HG03103 (cell line): ENCODE measurements around the gene RBM11.
"Not testable (repeated sequence)": the region's sequence is repeated elsewhere in the genome, so short reads cannot be mapped to it uniquely, and the experiment has no call there.

ENCODE experiments used
- ATAC-seq: cut with Tn5 transposase; IDR thresholded peaks from one replicate; pipeline ENCODE4 v1.9.1; 2021; ENCODE audit warnings: low read depth; ENCODE audit not compliant: unreplicated experiment

Gene RBM11, protein sequence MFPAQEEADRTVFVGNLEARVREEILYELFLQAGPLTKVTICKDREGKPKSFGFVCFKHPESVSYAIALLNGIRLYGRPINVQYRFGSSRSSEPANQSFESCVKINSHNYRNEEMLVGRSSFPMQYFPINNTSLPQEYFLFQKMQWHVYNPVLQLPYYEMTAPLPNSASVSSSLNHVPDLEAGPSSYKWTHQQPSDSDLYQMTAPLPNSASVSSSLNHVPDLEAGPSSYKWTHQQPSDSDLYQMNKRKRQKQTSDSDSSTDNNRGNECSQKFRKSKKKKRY

GRCh38 chr21:14215971-14216641 is at the start of gene RBM11:
Gene RBM11, plus strand, starts transcription at chr21:14216157. Its CDS starts 30 bp downstream, at chr21:14216187.
- peak; percentile 98 for ATAC-seq

GRCh38 chr21:14166463-14167223 is 49.3 kb upstream of the RBM11 start:
- ATAC-seq = not testable (repeated sequence)

DNA sequence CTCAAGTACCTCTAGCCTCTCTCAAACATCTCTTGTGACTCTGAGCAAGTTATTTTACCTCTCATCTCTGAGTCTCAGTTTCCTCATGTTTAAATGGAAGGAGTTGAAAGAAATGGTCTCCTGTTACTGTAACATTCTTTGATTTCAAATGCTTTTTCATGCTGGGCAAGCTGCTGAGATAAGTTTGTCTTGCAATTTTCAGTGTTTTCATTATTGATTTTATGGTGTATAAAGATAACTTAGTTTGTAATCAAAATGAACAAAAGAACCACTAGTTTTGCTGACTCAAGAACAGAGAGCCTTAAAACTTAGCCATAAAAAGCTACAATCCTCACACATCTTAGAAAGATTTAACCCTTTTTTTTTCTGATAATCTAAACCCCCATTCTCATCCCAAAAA is 9.7 kb upstream of the RBM11 start:
- no peak for ATAC-seq

GRCh38 chr21:14210738-14211137 is 5.2 kb upstream of the RBM11 start, which contains the start of gene LIPI:
Gene LIPI, minus strand, starts transcription at chr21:14210955. Its CDS starts 110 bp downstream, at chr21:14210845.
- no peak for ATAC-seq

DNA sequence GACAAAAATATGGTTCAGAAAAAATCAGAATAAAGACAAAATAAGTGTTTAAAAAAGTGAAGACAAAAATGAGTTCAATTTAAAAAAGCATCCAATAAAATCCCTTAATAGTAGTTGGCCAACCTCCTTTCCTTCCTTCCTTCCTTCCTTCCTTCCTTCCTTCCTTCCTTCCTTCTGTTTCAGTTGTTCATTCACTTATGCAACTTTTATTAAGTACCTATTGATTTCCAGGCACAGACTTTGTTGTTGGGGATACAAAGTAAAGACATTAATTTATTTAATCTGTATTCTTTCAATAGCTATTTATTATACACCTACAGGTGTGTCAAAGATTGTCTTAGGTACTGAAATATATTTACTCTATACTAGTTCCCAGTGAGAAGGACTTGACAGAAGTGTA is 2.8 kb upstream of the RBM11 start:
- no peak for ATAC-seq

- no peak for ATAC-seq
These were observed 7.4 kb downstream of the RBM11 start for GRCh38 chr21:14223365-14223764.

DNA sequence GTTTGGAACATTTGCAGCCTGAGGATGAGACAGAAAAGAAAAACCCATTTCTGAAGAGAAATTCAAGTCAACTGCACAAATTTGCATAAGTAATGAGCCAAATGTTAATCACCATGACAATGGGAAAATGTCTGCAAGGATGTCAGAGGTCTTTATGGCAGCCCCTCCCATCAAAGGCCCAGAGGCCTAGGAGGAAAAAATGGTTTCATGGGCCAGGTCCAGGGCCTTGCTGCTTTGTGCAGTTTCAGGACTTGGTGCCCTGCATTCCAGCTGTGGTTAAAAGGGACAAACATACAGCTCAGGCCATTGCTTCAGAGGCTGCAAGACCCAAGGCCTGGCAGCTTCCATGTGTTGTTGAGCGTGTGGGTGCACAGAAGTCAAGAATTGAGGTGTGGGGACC is 13.4 kb downstream of the RBM11 start:
- no peak for ATAC-seq

DNA sequence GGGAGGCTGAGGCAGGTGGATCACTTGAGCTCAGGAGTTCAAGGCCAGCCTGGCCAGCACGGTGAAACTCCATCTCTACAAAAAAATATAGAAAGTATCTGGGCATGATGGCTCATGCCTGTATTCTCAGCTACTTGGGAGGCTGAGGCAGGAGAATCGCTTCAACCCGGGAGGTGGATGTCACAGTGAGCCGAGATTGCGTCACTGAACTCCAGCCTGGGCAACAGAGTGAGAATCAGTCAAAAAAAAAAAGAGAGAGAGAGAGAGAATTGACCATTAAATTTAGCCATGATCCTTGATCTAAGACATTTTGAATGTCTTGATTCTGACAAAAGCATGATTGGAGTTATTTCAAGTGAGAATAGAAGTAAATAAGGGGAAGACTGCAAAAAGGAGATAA is 19.1 kb downstream of the RBM11 start:
- no peak for ATAC-seq

DNA sequence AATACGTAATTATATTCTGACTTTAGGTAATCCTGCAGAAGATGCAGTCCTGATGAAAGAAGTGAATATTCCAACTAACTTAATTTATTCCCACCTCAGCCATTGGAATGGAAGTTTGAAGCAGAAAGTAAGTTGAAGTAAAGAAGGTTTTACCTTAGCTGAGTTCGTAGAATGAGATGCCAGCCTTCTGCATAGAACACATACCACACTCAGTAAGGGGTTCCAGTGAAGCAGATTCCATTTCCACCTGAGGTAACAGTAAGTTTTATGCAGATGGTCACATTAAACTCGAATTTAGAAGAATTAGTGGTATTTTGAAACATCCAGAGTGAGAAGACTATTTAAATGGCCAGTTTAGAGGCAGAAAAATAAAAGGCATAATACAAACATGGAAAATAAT is 20.2 kb downstream of the RBM11 start:
- no peak for ATAC-seq

DNA sequence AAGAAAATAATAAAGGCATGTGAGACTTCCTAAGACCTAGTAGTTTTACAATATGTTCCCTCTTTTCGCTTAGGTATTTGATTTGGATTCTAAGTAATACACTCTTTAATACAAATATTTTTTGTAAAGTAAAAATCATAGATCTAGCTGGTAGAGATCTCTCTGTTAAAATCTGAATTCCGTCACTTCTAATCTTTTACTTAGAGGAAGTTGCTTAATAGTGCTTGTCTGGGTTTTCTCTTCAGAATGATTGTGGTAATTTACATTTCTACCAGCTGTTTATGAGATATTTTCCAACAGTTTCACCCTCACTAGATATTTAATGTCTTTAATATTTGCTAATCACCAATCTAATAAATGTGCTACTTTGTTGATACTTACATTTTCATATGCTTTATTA is 23.3 kb downstream of the RBM11 start:
- ATAC-seq = no peak

GRCh38 chr21:14241297-14241696 is 25.3 kb downstream of the RBM11 start:
- no peak for ATAC-seq

DNA sequence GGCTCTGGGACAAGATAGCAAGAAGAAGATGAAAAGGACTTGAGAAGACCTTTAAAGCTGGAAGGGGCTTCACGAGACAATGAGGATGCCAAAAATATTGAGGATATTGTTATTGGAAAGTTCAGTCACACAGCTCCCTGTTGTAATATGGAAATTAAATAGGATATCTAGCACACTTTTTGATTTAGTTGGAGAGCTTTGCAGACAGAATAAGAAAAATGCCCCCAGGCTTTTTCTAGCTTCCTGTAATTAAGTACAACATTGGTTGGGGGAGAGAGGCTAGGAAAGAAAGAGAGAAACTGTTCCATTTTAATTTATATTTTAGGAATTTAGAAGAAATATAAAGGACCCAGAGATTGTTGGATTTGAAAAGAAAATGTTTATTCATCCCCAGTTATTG is 27.5 kb downstream of the RBM11 start:
- ATAC-seq = no peak

DNA sequence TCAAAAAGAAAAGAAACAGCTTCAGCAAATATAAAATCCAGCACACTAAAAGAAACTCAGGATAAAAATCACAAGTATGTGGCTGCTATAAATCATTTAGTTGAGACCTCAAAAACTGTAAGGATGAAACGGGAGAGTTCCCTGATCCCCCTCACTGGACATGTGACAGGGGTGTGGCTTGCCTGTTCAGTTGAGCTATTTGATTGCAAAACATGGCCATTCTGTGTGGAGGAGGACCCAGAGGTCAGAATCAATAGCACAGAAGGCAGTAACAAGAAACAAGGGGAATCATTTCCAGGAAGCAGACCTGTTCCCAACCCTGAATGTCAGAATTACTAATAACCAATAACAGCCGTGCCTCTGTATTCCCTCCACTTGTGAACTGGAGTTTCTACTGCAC is 27.9 kb downstream of the RBM11 start:
- ATAC-seq = no peak

GRCh38 chr21:14244911-14245310 is 29.0 kb downstream of the RBM11 start:
- ATAC-seq = no peak

DNA sequence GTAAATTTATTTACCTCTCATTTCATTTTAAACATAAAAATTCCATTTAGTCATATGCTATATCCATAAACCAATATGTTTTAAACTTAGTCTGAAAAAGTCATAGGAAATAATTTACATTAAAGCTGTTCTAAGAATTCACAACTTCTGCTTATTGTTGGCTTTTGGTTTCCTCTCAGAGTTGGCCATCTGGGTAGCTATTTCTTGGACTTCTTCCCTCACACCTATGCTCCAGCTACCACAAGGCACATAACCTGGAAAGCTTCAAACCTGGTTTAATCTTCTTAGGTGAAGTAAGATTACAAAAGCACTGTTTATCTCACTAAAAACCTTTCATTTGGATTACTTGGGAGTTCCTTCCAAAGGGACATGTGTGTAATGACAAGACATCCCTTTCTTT is 29.8 kb downstream of the RBM11 start:
- ATAC-seq = no peak

DNA sequence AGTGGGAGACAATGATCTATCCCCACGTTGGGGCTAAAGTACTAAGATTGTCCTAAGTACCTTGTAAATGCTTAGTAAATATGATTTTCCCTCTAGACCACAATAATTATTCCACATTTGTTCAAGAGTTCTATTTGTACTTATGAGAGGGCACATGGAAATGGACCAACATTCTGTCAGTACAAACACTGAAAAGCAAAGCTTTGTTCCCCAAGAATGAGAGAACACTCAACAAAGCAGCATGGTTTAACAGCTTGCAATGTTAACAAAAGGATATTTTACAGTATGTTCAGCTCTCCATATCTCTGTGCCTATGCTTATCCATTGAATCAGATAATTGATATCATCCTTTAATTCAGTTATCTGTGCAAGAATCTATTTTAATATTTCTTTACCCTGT is 35.4 kb downstream of the RBM11 start:
- ATAC-seq = no peak

DNA sequence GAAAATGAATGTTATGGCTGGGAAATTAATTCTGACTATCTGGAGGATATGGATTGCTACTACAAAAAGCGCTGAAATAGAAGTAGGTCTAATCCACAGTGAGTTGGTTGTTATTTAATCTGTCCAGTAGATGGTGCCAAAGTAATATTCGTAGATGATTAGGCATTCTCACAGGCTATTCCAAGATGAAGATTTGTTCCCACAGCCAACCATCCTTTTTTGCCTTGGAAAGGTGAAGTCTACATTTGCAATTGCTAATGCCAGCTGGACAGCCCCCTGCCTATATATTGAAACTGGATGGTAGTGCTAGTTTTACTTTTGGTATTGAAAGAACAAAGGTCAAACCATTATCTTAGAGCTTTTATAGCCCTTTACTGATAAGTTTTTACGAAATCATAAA is 43.8 kb downstream of the RBM11 start:
- ATAC-seq = peak; percentile 79

DNA sequence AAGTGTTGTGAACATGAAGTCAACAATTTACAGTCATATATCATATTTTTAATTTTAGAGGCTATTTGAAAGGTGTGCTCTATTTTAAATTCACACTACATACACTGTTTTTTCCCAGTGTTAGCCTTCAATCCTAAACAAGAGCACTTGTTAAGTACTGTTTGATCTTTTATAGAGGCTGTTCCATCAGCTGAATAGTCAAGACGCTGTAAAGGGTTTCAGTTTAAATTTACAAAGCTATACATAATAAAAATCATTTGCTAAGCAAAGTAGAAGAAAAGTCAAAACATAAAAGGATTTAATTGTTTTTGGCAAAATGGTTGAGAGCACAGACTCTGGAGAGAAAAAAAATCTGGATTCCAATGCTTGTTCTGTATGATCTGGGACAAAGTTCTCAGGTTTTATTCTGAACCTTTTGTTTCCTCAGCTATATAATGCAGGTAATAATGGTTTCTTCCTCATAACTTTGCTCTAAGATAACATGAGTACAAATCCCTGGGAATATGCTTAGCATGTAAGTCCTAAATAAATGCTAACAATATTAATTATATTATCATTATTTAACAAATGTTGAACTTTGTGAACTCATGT is 44.3 kb downstream of the RBM11 start:
- ATAC-seq = no peak

GRCh38 chr21:14262039-14262438 is 46.1 kb downstream of the RBM11 start:
- no peak for ATAC-seq

DNA sequence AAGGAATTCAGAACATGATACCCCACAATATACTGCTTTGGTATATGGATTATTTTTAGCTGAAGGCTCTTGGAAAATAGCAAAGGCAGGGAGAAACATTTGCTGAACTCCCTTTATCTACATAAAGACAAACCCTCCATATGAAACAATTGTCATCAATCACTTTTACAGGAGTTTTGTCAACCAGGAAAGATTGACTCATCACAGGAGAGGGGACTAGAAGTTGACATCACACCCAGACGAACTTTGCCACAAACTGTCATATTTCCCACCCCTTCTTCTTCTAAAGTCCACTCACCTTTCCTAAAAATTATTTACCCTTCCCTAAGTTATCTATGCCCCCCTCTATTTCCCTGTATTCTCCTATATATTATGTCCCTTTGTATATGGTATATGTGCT is 47.9 kb downstream of the RBM11 start:
- no peak for ATAC-seq

DNA sequence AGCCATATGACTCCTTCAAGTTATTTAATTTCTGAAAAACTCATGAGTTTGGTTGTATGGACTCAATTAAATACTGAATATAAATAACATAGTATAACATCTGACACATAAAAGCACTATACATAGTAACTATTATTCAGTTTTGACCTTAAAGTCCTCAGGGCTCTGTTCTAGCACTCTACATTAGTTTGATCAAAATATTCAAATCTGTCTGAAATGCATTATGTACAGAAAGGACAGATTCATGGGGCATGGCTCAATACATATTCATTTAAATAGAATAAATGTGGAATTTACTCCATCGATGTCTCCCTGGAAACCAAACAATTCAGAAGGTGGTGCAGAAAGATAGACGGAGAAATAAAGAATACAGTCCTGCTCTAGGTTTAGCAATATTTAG is 49.1 kb downstream of the RBM11 start:
- ATAC-seq = no peak
